GM18858 (cell line): ENCODE results near the gene BBS9.
"Not testable (repeated sequence)": the region's sequence is repeated elsewhere in the genome, so short reads cannot be mapped to it uniquely, and the experiment has no call there.

Experiments
- ATAC-seq: cut with Tn5 transposase; IDR thresholded peaks from one replicate; pipeline ENCODE4 v1.9.1; 2021; ENCODE audit not compliant: unreplicated experiment

Gene BBS9

DNA sequence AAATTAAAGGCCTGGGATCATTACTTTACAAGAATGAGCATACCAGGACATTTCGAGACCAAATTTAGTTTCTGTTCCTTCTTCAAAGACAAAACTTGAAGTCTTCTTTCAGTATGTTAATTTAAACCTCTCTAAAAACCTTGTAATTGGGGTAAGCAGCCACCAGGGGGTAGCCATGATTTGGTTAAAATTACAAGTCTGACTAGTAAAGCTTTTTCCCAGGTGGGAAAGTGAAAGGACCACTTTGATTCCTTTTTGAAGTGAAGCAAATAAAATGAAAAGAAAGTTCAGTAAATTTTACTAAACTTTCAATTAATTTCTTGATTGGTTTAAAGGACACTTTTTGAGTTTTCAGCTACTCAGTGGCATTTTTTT lies 294.3 kb downstream of the BBS9 start:
- ATAC-seq, result peak; percentile 98

GRCh38 chr7:33425395-33425794 lies 296.0 kb downstream of the BBS9 start:
- no peak for ATAC-seq

- ATAC-seq, result no peak
Measured at GRCh38 chr7:33425929-33426678, 296.7 kb downstream of the BBS9 start.

GRCh38 chr7:33428415-33428814 lies 299.1 kb downstream of the BBS9 start:
- ATAC-seq, result no peak

DNA sequence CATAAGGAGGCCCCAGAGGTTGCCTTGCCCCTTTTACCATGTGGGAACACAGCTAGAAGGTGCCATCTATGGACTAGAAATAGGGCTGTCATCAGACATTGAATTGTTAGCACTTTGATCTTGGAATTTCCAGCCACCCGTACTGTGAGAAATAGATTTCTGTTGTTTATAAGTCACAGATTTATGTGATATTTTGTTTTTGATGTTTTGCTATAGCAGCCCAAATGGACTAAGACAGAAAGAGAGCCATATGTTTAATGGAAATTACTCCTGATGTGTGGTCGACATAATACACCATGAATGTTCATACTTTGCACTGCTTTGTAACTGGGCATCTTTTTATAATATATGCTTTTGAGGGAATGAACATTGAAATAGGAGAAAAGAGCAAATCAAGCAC lies 302.2 kb downstream of the BBS9 start:
- ATAC-seq, result no peak

DNA sequence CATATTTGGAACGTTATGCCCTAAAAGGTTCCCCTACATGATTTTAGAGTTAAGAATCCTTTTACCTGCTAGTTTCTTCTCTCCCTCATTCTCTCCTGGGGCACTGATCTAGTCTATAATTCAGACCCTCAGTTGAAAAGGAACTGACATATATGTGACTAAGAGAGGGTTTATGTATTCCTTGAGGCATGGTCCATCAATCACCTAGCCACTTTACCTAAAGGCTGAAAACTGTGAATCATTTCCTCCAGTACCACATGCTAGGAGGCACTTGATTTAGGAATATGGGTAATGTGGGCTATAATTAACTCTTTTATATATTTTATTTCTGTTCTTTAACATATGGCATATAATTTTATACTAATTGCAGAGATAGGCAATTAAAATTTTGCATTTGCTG lies 303.5 kb downstream of the BBS9 start:
- ATAC-seq, result no peak

GRCh38 chr7:33433357-33433756 lies 304.0 kb downstream of the BBS9 start:
- no peak for ATAC-seq

- no peak for ATAC-seq
Measured at GRCh38 chr7:33444511-33444910, 315.1 kb downstream of the BBS9 start.

- no peak for ATAC-seq
Measured at GRCh38 chr7:33446551-33446950, 317.2 kb downstream of the BBS9 start.

DNA sequence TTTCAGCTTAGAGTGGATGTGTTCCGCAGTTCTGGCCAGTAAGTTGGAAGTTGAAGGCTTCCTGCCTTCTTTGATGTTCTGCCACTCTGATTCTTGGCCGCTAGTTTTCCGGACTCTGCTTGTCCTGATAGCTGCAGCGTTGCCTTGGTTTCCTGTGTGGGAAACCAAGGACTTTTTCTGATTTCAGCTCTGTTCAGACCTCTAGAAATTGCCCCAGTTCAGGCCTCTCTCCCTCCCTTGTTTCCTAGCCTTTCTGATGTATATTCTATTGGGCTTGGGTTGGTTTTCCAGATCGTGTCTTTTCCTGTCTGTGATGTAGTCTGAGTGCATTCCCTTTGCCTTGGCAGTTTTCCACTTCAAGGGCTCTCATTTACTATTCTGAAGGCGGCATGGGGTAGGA lies 318.7 kb downstream of the BBS9 start:
- ATAC-seq, result no peak

GRCh38 chr7:33449847-33450246 lies 320.5 kb downstream of the BBS9 start:
- no peak for ATAC-seq

GRCh38 chr7:33452805-33453502 lies 323.6 kb downstream of the BBS9 start:
- ATAC-seq, result no peak

- no peak for ATAC-seq
Measured at GRCh38 chr7:33457039-33457438, 327.7 kb downstream of the BBS9 start.

DNA sequence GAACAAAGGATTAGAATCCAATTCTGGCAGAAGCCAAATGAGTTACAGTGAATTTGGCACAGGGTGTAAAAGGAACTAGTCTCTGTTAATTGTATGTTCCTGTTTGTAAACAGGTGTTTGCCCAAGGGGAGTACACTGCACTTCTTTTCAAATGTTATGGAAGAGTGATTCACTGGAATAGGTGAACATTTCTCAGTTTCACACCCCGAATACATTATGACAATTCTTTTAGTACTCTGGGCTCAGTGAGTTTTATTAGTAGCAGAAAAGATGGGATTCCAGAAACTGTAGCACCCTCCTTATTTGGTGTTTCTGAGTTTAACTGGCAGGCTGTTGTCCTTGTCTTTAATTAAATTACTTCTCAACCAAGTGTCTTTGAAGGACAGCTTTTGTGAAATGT lies 329.2 kb downstream of the BBS9 start:
- no peak for ATAC-seq

DNA sequence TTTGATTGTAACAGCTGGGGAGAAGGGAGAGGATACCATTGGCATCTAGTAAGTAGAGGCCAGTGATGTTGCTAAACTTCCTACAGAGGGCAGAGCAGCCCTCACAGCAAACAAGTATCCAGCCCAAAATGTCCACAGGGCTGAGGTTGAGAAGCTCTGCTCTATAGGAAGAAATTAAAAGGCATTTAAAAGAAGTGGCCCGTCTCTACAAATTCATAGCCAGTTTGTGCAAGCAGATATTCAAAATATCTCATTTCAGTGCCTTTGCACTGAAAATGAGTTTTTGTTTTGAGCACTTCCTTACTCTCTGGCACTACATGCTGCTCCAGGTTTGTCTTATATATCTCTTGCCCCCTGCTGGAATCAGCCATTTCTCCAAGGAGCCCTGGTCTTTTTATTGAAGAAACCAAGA lies 330.0 kb downstream of the BBS9 start:
- ATAC-seq, result no peak

DNA sequence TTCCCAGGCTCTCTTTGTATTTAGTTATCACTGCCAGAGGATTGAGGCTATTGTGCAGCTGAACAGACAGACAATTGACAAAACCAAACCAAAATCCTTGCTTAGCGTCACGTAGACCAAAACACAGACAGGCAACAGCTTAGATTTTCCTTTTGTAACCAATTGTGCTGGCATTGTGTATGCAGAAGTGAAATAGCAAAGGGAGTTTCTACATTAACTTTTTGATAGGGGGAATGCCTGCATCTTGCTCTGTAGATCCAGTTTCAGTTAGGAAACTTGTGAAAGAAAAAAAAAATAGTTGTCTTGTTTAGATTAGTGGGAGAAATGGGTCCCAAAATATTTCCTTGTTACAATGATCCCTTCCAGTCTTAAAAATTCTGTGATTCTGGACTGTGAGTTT lies 333.8 kb downstream of the BBS9 start:
- ATAC-seq, result no peak

DNA sequence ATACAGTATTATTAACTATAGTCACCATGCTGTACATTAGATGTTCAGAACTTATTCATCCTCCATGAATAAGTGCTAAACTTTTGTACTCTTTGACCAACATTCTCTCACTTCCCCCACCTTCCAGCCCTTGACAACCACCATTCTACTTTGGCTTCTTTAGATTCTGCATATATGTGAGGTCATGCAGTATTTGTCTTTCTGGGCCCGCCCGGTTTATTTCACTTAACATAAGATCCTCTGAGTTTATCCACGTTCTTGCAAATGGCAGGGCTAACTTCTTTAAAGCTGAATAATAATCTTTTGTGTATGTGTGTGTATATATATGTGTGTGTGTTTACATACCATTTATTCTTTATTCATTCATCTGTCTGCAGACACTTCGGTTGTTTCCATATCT lies 336.8 kb downstream of the BBS9 start:
- ATAC-seq, result no peak

DNA sequence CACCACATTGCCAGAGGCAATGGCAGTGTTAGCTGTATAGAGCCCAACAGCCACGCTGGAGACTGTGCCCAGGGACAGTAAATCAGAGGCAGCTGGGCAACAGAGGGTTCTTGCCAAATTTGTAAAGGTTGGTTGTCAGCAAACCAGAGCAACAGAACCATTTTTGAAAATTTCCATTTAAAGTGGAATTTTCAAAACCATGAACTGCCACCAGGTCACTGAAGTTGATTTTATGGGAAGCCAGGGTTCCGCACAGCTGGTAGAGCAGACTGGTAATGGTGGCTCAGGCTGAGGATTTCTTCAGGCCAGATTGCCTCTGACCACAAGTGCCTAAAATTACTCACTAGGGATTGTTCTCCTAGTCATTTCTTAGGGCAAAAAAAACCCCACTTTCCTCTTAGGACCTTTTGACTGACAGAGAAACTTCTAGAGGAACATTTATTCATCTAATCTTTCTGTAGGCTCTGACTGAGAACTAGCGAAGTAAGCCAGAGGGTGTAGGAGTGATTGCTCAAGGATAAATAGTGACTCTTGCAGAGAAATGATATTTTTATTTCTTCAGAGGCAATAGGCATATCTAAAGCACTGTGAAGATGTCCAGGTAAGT lies 342.4 kb downstream of the BBS9 start:
- peak; percentile 44 for ATAC-seq

GRCh38 chr7:33472348-33473025 lies 343.1 kb downstream of the BBS9 start:
- no peak for ATAC-seq

- no peak for ATAC-seq
Measured at GRCh38 chr7:33477719-33478480, 348.5 kb downstream of the BBS9 start.

DNA sequence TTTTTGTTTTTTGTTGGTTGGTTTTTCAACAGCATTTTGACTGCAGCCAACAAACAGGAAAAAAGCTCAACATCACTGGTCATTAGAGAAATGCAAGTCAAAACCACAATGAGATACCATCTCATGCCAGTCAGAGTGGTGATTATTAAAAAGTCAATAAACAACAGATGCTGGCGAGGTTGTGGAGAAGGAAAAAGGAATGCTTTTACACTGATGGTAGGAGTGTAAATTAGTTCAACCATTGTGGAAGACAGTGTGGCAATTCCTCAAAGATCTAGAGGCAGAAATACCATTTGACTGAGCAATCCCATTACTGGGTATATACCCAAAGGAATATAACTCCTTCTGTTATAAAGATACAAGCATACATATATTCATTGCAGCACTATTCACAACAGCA lies 355.1 kb downstream of the BBS9 start:
- ATAC-seq, result not testable (repeated sequence)
